Natural killer cell (primary cell): ENCODE data around the gene HPD. TPM values are rescaled to one million over a fixed set of nuclear protein-coding genes. Genes with fewer than 3 reads are reported as not detected.

Source experiments
- ATAC-seq, 3 donors: fragments of 150-1000 bp in 2 of 3; fragments of 200-7000 bp in 1 of 3; cut with Tn5 transposase; 1 replicate in 1 of 3; 2 replicates in 2 of 3; pipeline ENCODE4 v1.10.0; 2021; ENCODE audit warnings: mild to moderate bottlenecking in 2 of 3, moderate library complexity in 2 of 3
- DNase-seq, 2 donors: peaks; one replicate each; pipeline versions ENCODE4 v3.0.0 to v3.0.0-alpha.2; 2013 to 2021; ENCODE audit warnings: mixed read lengths in 1 of 2
- H3K27ac ChIP-seq: one replicate; pipeline ENCODE4 v1.5.1; 2013; ENCODE audit warnings: mild to moderate bottlenecking, low read length
- H3K27me3 ChIP-seq: one replicate; pipeline ENCODE4 v1.6.1; 2013; ENCODE audit warnings: low read length; ENCODE audit not compliant: control insufficient read depth, insufficient read depth
- H3K36me3 ChIP-seq: one replicate; pipeline ENCODE4 v1.6.1; 2013; ENCODE audit warnings: low read length; ENCODE audit not compliant: control insufficient read depth, insufficient read depth
- H3K4me1 ChIP-seq: one replicate; pipeline ENCODE4 v1.6.1; 2013; ENCODE audit warnings: low read length; ENCODE audit not compliant: control insufficient read depth, insufficient read depth
- H3K4me3 ChIP-seq: one replicate; pipeline ENCODE4 v1.5.1; 2013; ENCODE audit warnings: low read length
- H3K9me3 ChIP-seq: one replicate; pipeline ENCODE4 v1.6.1; 2013; ENCODE audit warnings: low read length; ENCODE audit not compliant: control insufficient read depth, insufficient read depth
- H3K27ac Mint-ChIP-seq, 2 donors: one replicate each; pipeline ENCODE4 v1.8.0; 2022; ENCODE audit warnings: mild to moderate bottlenecking in 2 of 2, mixed read lengths in 2 of 2, moderate library complexity in 1 of 2
- H3K27me3 Mint-ChIP-seq, 2 donors: one replicate each; pipeline ENCODE4 v1.8.0; 2022; ENCODE audit warnings: low read depth in 2 of 2, mixed read lengths in 2 of 2
- H3K36me3 Mint-ChIP-seq: one replicate; pipeline ENCODE4 v1.8.0; 2022; ENCODE audit warnings: mixed read lengths
- H3K4me1 Mint-ChIP-seq, 2 donors: one replicate each; pipeline ENCODE4 v1.8.0; 2022; ENCODE audit warnings: mixed read lengths in 2 of 2
- H3K4me3 Mint-ChIP-seq: one replicate; pipeline ENCODE4 v1.8.0; 2022; ENCODE audit warnings: mild to moderate bottlenecking, moderate library complexity, mixed read lengths
- H3K9me3 Mint-ChIP-seq, 2 donors: one replicate each; pipeline ENCODE4 v1.8.0; 2022; ENCODE audit warnings: mixed read lengths in 2 of 2
- whole genome bisulfite sequencing: methylation state at CpG from one replicate; pipeline ENCODE4 v1.1.7; 2013; ENCODE audit warnings: missing lambda C conversion rate; ENCODE audit not compliant: insufficient coverage; 5-methylcytosine and 5-hydroxymethylcytosine counted together
- intact Hi-C: fragments of 100-400 bp; cut with micrococcal nuclease; formaldehyde crosslinking; loops from one replicate; pipeline ENCODE4 v1.14.2; 2022
- total RNA-seq, 4 donors: library from RNA; stranded (reverse); fragments of 120-200 nt in 1 of 4; gene quantifications; one replicate each; pipeline versions ENCODE4 v1.2.3 to v1.2.4, GENCODE V29; 2013 to 2022
- TF ChIP-seq, protein P1 (sequence below): fragments of 200-600 bp; IDR thresholded peaks from one replicate; pipeline ENCODE4 v1.8.0; 2022; ENCODE audit warnings: antibody characterized with exemption

The HPD gene
- total RNA-seq: not detected
- total RNA-seq (2013): not detected

DNA sequence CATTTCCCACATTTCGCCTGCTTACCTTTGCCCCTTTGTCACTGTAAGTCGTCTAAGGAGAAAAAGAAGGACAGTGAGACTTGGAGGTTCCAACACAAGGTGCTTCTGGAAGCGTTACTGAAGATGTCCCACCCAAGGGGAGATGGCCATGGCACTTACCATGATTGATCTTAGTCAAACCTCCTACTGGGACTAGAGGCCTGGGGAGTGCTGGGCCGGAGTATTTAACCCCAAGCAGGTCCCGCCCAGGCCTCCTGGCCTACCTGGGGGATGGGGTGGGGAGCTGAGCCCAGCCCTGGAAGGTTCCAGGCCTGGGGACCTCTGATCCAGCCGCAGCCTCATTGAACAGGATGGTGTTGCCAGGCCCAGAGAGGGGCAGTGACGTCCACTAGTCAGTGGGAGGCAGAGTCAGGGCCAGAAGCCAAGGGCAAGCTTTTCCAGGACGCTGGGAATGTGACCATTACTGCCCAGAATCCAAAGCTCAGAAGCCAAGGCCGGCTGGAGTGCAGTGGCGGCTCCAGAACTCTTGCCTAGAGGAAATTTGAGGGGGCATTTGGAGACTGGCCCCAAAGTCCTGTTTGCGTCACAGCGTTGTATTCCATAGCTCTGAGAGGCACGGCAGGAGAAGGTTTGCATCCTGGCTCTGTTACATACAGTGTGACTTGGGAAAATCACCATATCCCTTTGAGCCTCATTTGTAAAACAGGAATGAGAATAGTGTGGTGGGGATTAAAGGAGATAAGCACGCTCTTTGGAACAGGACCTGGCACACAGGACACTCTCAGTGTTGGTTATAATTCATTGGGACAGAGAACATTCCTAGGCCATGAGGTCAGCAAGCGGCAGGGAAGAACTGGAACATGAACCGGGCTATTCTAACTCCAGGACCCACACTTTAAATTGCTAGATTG lies at the start of gene HPD:
HPD (minus strand) TSS at position 198 of the 911 bp plus-strand sequence; CDS start at position 162, 36 bp downstream.
- Histone ChIP-seq H3K9me3 (no peaks in the 10 kb centered on the region), H3K27ac (no peak within 1 kb of the TSS), H3K36me3 (no peaks in the 10 kb centered on the region), H3K4me1 (peaks cover 9% of the 10 kb centered on the region), H3K27me3 (no peaks in the 10 kb centered on the region), H3K4me3 (no peak within 1 kb of the TSS)
- Mint-ChIP-seq H3K4me3 (no peak within 1 kb of the TSS), H3K9me3 (no peaks in the 10 kb centered on the region), H3K4me1 (no peaks in the 10 kb centered on the region), H3K27me3 (no peaks in the 10 kb centered on the region), H3K27ac (no peak within 1 kb of the TSS), H3K36me3 (no peaks in the 10 kb centered on the region)
- intact Hi-C loops: no loop called here
- no peak for ATAC-seq
- no peak for DNase-seq
- WGBS: 87% methylated on average over 16 of the region's 16 CpGs
- TF ChIP-seq, protein P1, sequence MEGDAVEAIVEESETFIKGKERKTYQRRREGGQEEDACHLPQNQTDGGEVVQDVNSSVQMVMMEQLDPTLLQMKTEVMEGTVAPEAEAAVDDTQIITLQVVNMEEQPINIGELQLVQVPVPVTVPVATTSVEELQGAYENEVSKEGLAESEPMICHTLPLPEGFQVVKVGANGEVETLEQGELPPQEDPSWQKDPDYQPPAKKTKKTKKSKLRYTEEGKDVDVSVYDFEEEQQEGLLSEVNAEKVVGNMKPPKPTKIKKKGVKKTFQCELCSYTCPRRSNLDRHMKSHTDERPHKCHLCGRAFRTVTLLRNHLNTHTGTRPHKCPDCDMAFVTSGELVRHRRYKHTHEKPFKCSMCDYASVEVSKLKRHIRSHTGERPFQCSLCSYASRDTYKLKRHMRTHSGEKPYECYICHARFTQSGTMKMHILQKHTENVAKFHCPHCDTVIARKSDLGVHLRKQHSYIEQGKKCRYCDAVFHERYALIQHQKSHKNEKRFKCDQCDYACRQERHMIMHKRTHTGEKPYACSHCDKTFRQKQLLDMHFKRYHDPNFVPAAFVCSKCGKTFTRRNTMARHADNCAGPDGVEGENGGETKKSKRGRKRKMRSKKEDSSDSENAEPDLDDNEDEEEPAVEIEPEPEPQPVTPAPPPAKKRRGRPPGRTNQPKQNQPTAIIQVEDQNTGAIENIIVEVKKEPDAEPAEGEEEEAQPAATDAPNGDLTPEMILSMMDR: no peak

- no peaks in the 10 kb centered on the region for H3K27me3 Mint-ChIP-seq
- no peaks in the 10 kb centered on the region for H3K27me3 ChIP-seq
- H3K4me3 ChIP-seq: no peak overlapping the region
- H3K4me1 Mint-ChIP-seq: peaks cover 7% of the 10 kb centered on the region in 2 donors
- TF ChIP-seq, protein P1: no peak
- peaks cover 3% of the 10 kb centered on the region for H3K36me3 Mint-ChIP-seq
- H3K9me3 Mint-ChIP-seq: no peaks in the 10 kb centered on the region
- no peaks in the 10 kb centered on the region for H3K4me1 ChIP-seq
- H3K36me3 ChIP-seq: peaks cover 51% of the 10 kb centered on the region
- 90% methylated on average over 3 of the region's 4 CpGs for WGBS
- no peak overlapping the region for H3K27ac ChIP-seq
- no peak for ATAC-seq
- intact Hi-C loops: no loop called here
- H3K4me3 Mint-ChIP-seq: no peak overlapping the region
- no peaks in the 10 kb centered on the region for H3K9me3 ChIP-seq
- DNase-seq: no peak
- no peak overlapping the region for H3K27ac Mint-ChIP-seq
Observed at GRCh38 chr12:121905746-121906145, 47.1 kb upstream of the HPD start.

- intact Hi-C loops: no loop called here
- Mint-ChIP-seq H3K27me3 (no peaks in the 10 kb centered on the region), H3K27ac (no peak overlapping the region), H3K9me3 (no peaks in the 10 kb centered on the region), H3K4me1 (peaks cover 0 to under 1% of the 10 kb centered on the region in 2 donors), H3K4me3 (no peak overlapping the region), H3K36me3 (no peaks in the 10 kb centered on the region)
- H3K4me3 ChIP-seq: no peak overlapping the region
- no peak overlapping the region for H3K27ac ChIP-seq
- no peak for ATAC-seq
- peaks cover 53% of the 10 kb centered on the region for H3K36me3 ChIP-seq
- 100% methylated on average over 1 of the region's 2 CpGs for WGBS
- DNase-seq: no peak
- no peaks in the 10 kb centered on the region for H3K4me1 ChIP-seq
- no peaks in the 10 kb centered on the region for H3K27me3 ChIP-seq
- TF ChIP-seq, protein P1: no peak
- H3K9me3 ChIP-seq: no peaks in the 10 kb centered on the region
Observed at GRCh38 chr12:121903202-121903601, 44.5 kb upstream of the HPD start.
